ENCODE results near the gene BHLHE40. TPM values are rescaled to one million over a fixed set of nuclear protein-coding genes. Genes with fewer than 3 reads are reported as not detected.

BHLHE40 gene
- total RNA-seq, 1 donor from 2014 or later: 11.0 TPM

DNA sequence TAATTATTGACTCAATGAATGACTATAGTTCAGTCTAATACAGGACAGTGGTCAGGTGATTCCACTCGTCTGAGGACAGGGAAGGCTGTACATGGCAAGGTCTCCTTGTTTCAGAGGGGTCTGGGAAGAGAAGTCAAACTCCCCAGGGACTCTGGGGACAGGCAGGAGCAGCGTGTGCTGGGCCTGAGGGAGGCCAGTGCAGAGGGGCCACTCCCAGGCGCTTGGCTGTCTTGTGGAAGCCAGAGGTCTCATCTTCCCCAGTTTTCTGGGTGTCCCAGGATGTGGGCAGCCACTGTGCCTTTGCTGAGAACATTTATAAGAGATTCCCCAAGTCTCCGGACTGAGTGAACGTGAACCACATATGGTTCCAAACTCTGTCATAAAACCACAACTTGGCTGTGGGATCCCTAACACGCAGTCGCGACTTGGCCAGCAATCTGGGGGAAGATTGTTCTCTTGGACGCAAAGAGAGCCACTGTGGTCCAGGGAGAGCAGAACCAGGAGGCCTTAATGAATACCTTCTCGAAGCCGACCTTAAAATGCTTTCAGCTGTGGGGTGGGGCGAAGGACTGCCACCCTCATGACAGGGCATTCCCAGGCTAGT, 30.4 kb downstream of the BHLHE40 start:
- peaks cover 9 to 20% (median 16%) of the 10 kb centered on the region in 3 donors for H3K4me1 ChIP-seq (ENCODE audit: control insufficient read depth in 3 of 3, insufficient read depth in 3 of 3, low read length in 3 of 3)
- H3K9me3 ChIP-seq (ENCODE audit: control insufficient read depth in 3 of 3, low read length in 3 of 3): no peaks in the 10 kb centered on the region
- no peak overlapping the region for H3K9ac ChIP-seq (ENCODE audit: low read depth in 1 of 3, low read length in 3 of 3)
- H3K27ac ChIP-seq (ENCODE audit: low read depth, low read length): no peak overlapping the region
- no peaks in the 10 kb centered on the region for H3K36me3 ChIP-seq (ENCODE audit: control insufficient read depth in 3 of 3, insufficient read depth in 3 of 3, low read length in 3 of 3)
- no peak overlapping the region for H3K4me3 ChIP-seq (ENCODE audit: low read length in 3 of 3)
- H3K27me3 ChIP-seq (ENCODE audit: control insufficient read depth in 3 of 3, insufficient read depth in 3 of 3, low read length in 3 of 3): no peaks in the 10 kb centered on the region

DNA sequence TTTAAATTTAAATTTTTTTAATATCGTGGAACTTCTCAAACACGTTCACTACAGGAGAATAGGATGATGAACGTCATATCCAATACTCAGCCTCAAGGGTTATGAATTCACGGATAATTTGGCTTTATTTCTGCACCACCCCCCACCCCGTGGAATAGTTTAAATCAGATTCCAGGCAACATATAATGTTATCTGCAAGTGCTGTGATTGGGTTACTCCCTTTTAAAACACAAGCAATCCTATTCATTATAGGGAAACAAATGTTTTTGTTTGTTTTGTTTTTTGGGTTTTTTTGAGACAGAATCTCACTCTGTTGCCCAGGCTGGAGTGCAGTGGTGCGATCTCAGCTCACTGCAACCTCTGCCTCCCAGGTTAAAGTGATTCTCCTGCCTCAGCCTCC, 30.9 kb downstream of the BHLHE40 start:
- Histone ChIP-seq H3K4me3 (ENCODE audit: low read length in 3 of 3) (no peak overlapping the region), H3K27ac (ENCODE audit: low read depth, low read length) (no peak overlapping the region), H3K9ac (ENCODE audit: low read depth in 1 of 3, low read length in 3 of 3) (no peak overlapping the region), H3K4me1 (ENCODE audit: control insufficient read depth in 3 of 3, insufficient read depth in 3 of 3, low read length in 3 of 3) (peaks cover 9 to 20% (median 16%) of the 10 kb centered on the region in 3 donors), H3K9me3 (ENCODE audit: control insufficient read depth in 3 of 3, low read length in 3 of 3) (no peaks in the 10 kb centered on the region), H3K36me3 (ENCODE audit: control insufficient read depth in 3 of 3, insufficient read depth in 3 of 3, low read length in 3 of 3) (no peaks in the 10 kb centered on the region), H3K27me3 (ENCODE audit: control insufficient read depth in 3 of 3, insufficient read depth in 3 of 3, low read length in 3 of 3) (no peaks in the 10 kb centered on the region)

DNA sequence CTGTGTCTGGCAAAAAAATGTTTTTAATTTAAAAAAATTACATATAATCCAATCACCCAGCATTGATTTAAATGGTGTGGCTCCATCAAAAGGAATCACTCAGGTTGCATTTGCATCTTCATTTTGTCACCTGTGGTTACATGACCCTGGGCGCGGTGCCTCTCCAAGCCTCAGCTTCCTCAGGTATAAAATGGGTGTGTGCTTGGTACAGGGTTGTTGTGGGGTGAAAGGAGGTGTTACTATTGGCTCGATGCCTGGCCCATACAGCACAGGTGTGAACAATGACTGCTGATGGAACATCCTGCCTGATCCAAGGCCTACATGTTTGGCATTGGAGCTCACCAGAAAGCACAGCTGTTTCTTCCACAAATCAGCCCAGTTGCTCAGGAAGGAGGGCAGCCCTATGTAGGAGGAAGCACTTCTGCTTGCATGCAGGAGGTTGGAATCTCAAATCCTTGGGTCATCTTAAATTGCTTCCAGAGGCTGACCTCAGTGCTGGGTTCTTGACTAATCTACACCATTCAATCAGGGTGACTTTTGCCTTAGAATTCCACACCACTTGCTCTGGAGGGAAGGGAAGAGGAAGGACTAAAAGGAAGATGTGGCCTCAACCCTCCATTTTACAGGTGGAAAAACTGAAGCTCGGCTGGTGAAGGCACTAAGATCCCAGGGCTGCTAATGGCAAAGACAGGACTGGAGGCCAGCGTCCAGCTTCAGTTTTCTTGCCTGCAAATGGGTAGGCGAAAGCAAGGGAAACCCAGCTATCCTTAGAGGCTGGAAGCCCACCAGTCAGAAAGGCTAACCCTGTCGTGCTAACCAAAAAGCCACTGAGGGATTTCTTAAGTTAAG, 31.7 kb downstream of the BHLHE40 start:
- Histone ChIP-seq H3K4me3 (ENCODE audit: low read length in 3 of 3) (no peak overlapping the region), H3K9me3 (ENCODE audit: control insufficient read depth in 3 of 3, low read length in 3 of 3) (no peaks in the 10 kb centered on the region), H3K27me3 (ENCODE audit: control insufficient read depth in 3 of 3, insufficient read depth in 3 of 3, low read length in 3 of 3) (no peaks in the 10 kb centered on the region), H3K36me3 (ENCODE audit: control insufficient read depth in 3 of 3, insufficient read depth in 3 of 3, low read length in 3 of 3) (no peaks in the 10 kb centered on the region), H3K9ac (ENCODE audit: low read depth in 1 of 3, low read length in 3 of 3) (no peak overlapping the region), H3K27ac (ENCODE audit: low read depth, low read length) (no peak overlapping the region), H3K4me1 (ENCODE audit: control insufficient read depth in 3 of 3, insufficient read depth in 3 of 3, low read length in 3 of 3) (peaks cover 9 to 20% (median 16%) of the 10 kb centered on the region in 3 donors)

DNA sequence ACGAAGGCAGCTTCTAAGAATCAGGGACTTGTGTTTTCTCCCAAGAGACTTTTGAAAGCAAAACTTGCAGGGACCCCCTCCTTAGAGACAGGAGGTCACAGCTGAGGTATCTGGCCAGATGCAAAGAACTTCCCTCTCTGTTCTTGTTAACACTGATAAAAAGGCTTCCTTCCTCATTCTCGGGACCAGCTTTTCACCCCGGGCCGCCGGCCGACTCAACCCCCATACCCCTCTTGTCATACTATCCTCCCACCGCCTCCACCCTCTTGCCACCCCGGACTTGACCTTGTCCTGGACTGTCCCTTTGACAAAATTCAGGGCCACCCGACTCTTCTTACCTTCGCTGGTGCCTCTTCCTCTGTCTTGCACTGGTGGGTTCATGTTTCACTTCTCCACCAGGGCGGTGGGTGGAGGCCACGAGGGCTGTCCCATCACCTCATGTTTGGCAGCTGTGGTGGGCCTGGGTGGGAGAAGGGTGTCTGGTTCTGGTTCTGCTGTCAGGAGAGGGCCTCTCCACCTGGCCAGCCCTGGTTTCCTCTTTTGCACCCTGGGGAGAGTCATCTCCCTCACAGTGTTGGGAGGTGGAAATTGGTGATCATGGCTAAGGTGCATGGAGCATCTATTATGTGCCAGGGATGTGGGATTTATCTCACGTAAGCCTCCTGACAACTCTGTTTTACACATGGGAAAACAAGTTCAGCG, 32.5 kb downstream of the BHLHE40 start:
- Histone ChIP-seq H3K36me3 (ENCODE audit: control insufficient read depth in 3 of 3, insufficient read depth in 3 of 3, low read length in 3 of 3) (no peaks in the 10 kb centered on the region), H3K27ac (ENCODE audit: low read depth, low read length) (no peak overlapping the region), H3K9me3 (ENCODE audit: control insufficient read depth in 3 of 3, low read length in 3 of 3) (no peaks in the 10 kb centered on the region), H3K27me3 (ENCODE audit: control insufficient read depth in 3 of 3, insufficient read depth in 3 of 3, low read length in 3 of 3) (no peaks in the 10 kb centered on the region), H3K9ac (ENCODE audit: low read depth in 1 of 3, low read length in 3 of 3) (no peak overlapping the region), H3K4me3 (ENCODE audit: low read length in 3 of 3) (no peak overlapping the region), H3K4me1 (ENCODE audit: control insufficient read depth in 3 of 3, insufficient read depth in 3 of 3, low read length in 3 of 3) (peaks cover 9 to 21% (median 18%) of the 10 kb centered on the region in 3 donors)

DNA sequence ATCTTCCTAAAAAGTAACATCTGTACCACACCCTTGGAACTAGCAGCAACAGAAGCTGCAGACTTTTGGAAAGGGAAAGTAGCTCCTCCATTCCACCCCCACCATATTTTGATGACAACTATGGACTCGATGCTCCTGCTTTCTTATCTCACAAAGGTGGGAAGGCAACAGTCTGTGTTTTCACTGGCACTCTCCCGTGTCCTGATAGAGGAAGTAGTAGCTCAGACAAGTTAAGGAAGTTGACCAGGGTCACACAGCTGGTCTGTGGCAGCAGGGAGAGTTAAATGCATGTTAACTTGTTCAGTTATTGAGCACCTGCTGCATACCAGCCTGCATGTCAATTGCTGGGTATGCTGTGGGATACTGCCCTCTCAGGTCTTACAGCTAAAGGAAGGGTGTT, 33.1 kb downstream of the BHLHE40 start:
- H3K27ac ChIP-seq (ENCODE audit: low read depth, low read length): no peak overlapping the region
- H3K36me3 ChIP-seq (ENCODE audit: control insufficient read depth in 3 of 3, insufficient read depth in 3 of 3, low read length in 3 of 3): no peaks in the 10 kb centered on the region
- H3K27me3 ChIP-seq (ENCODE audit: control insufficient read depth in 3 of 3, insufficient read depth in 3 of 3, low read length in 3 of 3): no peaks in the 10 kb centered on the region
- H3K9ac ChIP-seq (ENCODE audit: low read depth in 1 of 3, low read length in 3 of 3): no peak overlapping the region
- H3K4me3 ChIP-seq (ENCODE audit: low read length in 3 of 3): no peak overlapping the region
- H3K9me3 ChIP-seq (ENCODE audit: control insufficient read depth in 3 of 3, low read length in 3 of 3): no peaks in the 10 kb centered on the region
- peaks cover 9 to 20% (median 19%) of the 10 kb centered on the region in 3 donors for H3K4me1 ChIP-seq (ENCODE audit: control insufficient read depth in 3 of 3, insufficient read depth in 3 of 3, low read length in 3 of 3)

DNA sequence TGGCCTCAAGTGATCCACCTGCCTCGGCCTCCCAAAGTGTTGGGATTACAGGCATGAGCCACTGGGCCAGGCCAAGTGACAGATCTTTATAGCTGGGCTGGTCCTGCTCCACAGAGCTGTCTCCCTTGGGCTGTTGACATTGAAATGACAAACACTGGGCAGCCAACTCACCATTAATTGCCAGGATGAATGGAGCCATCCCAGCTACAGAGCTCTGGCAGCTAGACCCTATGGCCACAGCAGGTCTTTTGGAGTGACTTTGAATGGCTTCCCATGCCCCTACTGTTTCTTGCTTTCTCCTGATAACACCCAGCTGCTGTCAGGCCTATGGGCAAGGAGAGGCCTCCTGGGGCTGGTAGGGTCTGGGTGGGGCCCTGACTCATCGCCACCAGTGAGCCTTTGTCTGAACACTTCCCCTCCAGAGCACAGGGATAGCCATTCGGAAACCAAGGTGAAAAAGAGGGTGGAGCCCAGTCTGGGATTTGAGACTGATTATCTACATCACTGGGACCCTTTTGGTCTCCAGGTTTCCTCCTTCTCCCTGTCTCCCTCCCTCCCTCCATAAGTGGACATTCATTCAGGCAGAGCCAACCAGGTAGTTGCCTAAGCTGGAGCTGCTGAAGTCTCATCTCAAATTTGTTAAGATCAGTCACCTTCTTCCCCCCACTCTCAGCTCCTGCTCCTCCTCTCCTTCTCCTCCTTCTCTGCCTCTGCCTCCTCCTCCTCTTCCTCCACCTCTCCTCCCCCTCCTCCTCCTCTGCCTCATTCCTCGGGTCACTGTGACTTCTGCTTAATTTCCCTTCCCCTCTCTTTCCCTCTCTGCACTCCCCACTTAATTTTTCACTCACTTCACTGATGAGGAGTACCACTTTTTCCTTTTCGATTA, 34.0 kb downstream of the BHLHE40 start:
- Histone ChIP-seq H3K4me3 (ENCODE audit: low read length in 3 of 3) (no peak overlapping the region), H3K27ac (ENCODE audit: low read depth, low read length) (no peak overlapping the region), H3K4me1 (ENCODE audit: control insufficient read depth in 3 of 3, insufficient read depth in 3 of 3, low read length in 3 of 3) (peaks cover 13 to 28% (median 24%) of the 10 kb centered on the region in 3 donors), H3K27me3 (ENCODE audit: control insufficient read depth in 3 of 3, insufficient read depth in 3 of 3, low read length in 3 of 3) (no peaks in the 10 kb centered on the region), H3K9me3 (ENCODE audit: control insufficient read depth in 3 of 3, low read length in 3 of 3) (no peaks in the 10 kb centered on the region), H3K36me3 (ENCODE audit: control insufficient read depth in 3 of 3, insufficient read depth in 3 of 3, low read length in 3 of 3) (no peaks in the 10 kb centered on the region), H3K9ac (ENCODE audit: low read depth in 1 of 3, low read length in 3 of 3) (no peak overlapping the region)

DNA sequence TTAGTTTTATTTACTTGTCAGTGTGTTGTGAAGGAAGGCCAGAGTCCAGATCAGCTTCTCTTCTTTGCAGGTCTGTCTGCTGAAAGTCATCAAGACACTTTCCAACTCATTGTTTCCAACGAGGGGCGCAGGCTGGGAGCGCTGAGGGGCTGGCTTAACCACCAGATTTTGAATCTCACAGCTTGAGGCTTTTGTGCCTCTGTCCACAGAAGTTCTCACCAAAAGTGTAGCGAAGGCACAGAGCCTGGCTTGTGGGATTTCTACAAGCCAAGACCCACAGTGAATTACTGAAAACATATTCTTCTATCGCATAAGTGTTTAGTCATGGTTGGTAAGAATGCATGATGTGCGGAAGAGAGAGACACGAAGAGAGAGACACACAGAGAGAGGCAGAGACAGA, 35.2 kb downstream of the BHLHE40 start:
- no peak overlapping the region for H3K9ac ChIP-seq (ENCODE audit: low read depth in 1 of 3, low read length in 3 of 3)
- no peak overlapping the region for H3K4me3 ChIP-seq (ENCODE audit: low read length in 3 of 3)
- no peak overlapping the region for H3K27ac ChIP-seq (ENCODE audit: low read depth, low read length)
- no peaks in the 10 kb centered on the region for H3K9me3 ChIP-seq (ENCODE audit: control insufficient read depth in 3 of 3, low read length in 3 of 3)
- no peaks in the 10 kb centered on the region for H3K27me3 ChIP-seq (ENCODE audit: control insufficient read depth in 3 of 3, insufficient read depth in 3 of 3, low read length in 3 of 3)
- peaks cover 19 to 34% (median 31%) of the 10 kb centered on the region in 3 donors for H3K4me1 ChIP-seq (ENCODE audit: control insufficient read depth in 3 of 3, insufficient read depth in 3 of 3, low read length in 3 of 3)
- no peaks in the 10 kb centered on the region for H3K36me3 ChIP-seq (ENCODE audit: control insufficient read depth in 3 of 3, insufficient read depth in 3 of 3, low read length in 3 of 3)

DNA sequence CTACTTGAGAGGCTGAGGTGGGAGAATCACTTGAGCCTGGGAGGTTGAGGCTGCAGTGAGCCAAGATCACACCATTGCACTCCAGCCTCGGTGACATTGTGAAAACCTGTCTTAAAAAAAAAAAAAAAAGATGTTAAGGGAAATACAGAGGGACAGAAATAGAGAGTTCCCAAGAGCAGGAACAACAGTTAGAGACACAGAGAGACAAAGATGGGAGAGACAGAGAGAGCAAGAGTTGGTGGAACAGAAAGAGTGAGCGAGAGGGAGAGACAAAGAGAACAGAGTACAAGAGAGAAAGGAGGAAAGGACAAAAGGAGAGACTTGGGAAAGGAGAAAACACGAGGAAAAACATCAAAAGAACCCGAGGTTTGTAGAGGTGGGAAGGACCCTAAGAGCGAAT, 35.8 kb downstream of the BHLHE40 start:
- H3K9me3 ChIP-seq (ENCODE audit: control insufficient read depth in 3 of 3, low read length in 3 of 3): no peaks in the 10 kb centered on the region
- H3K36me3 ChIP-seq (ENCODE audit: control insufficient read depth in 3 of 3, insufficient read depth in 3 of 3, low read length in 3 of 3): no peaks in the 10 kb centered on the region
- peaks cover 19 to 33% (median 31%) of the 10 kb centered on the region in 3 donors for H3K4me1 ChIP-seq (ENCODE audit: control insufficient read depth in 3 of 3, insufficient read depth in 3 of 3, low read length in 3 of 3)
- no peak overlapping the region for H3K9ac ChIP-seq (ENCODE audit: low read depth in 1 of 3, low read length in 3 of 3)
- H3K4me3 ChIP-seq (ENCODE audit: low read length in 3 of 3): no peak overlapping the region
- H3K27me3 ChIP-seq (ENCODE audit: control insufficient read depth in 3 of 3, insufficient read depth in 3 of 3, low read length in 3 of 3): no peaks in the 10 kb centered on the region
- no peak overlapping the region for H3K27ac ChIP-seq (ENCODE audit: low read depth, low read length)

DNA sequence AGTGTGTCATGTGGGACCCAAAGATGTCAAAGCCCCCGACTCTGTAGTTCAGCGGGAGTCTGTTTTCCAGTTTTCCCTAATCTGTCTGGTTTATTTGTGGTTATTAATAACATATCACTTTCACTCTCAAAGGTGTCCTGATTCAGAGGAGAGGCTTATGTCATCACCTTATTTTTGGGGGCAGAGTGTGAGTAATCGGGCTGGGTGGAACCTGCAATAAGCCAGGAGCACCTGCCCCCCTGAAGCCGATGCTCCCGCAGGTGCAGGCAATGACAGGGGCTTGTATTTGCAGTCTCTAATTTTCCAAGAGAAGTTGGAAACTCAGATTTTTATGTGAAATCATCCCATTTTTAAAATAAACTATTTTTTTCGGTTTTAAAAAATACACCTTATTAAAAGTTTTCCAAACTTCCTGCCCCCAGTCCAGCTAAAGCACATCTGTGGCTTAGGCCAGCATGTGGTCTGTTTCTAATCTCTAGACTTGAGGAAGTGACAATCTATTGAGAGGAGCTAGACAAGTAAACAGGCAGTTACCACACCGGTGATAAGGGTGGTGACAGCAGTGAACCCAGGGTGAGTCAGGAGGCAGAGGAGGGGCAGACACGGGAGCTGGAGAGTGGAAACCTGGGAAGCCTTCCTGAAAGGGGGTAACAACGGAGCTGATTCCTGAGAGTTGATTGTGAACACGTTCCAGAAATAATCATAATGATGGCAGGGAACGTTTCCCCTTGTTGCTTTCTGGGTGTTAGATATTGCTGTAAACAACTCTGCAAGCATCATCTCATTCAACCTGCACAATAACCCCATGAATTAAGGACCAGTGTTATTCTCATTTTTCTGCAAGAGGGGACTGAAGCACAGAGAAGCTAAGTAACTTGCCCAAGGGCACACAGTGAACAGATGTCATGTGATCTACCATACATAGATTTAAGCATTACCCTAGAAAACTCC, 37.2 kb downstream of the BHLHE40 start:
- Histone ChIP-seq H3K9me3 (ENCODE audit: control insufficient read depth in 3 of 3, low read length in 3 of 3) (no peaks in the 10 kb centered on the region), H3K27ac (ENCODE audit: low read depth, low read length) (no peak overlapping the region), H3K4me3 (ENCODE audit: low read length in 3 of 3) (no peak overlapping the region), H3K9ac (ENCODE audit: low read depth in 1 of 3, low read length in 3 of 3) (no peak overlapping the region), H3K27me3 (ENCODE audit: control insufficient read depth in 3 of 3, insufficient read depth in 3 of 3, low read length in 3 of 3) (no peaks in the 10 kb centered on the region), H3K4me1 (ENCODE audit: control insufficient read depth in 3 of 3, insufficient read depth in 3 of 3, low read length in 3 of 3) (peaks cover 13 to 30% (median 24%) of the 10 kb centered on the region in 3 donors), H3K36me3 (ENCODE audit: control insufficient read depth in 3 of 3, insufficient read depth in 3 of 3, low read length in 3 of 3) (no peaks in the 10 kb centered on the region)
